Smooth muscle cell (in vitro differentiated cells): Measurements from ENCODE around the gene PNN. TPM values are rescaled to one million over a fixed set of nuclear protein-coding genes. Genes with fewer than 3 reads are reported as not detected.

Experiments used
- DNase-seq: peaks from one replicate; lab custom pipeline; 2025; ENCODE audit not compliant: unreplicated experiment; lab: John Stamatoyannopoulos, UW
- H2AFZ ChIP-seq: fragments of 200-600 bp; sonication (generic); 2 replicates; pipeline ENCODE4 v1.6.0; 2016; ENCODE audit warnings: antibody characterized with exemption, low read depth, mild to moderate bottlenecking
- H3F3A ChIP-seq: fragments of 200-600 bp; sonication (generic); 2 replicates; pipeline ENCODE4 v1.6.0; 2017; ENCODE audit warnings: antibody characterized with exemption, low read depth
- H3K27ac ChIP-seq: fragments of 200-600 bp; sonication (generic); 2 replicates; pipeline ENCODE4 v1.5.1; 2016; ENCODE audit warnings: low read depth, mild to moderate bottlenecking
- H3K27me3 ChIP-seq: fragments of 200-600 bp; sonication (generic); 2 replicates; pipeline ENCODE4 v1.6.1; 2016; ENCODE audit warnings: low read depth, mild to moderate bottlenecking
- H3K36me3 ChIP-seq: fragments of 200-600 bp; sonication (generic); 2 replicates; pipeline ENCODE4 v1.5.1; 2016; ENCODE audit warnings: low read depth
- H3K4me1 ChIP-seq: fragments of 200-600 bp; sonication (generic); 2 replicates; pipeline ENCODE4 v1.5.1; 2016; ENCODE audit warnings: low read depth
- H3K4me2 ChIP-seq: fragments of 200-600 bp; sonication (generic); 2 replicates; pipeline ENCODE4 v1.6.0; 2016; ENCODE audit warnings: mild to moderate bottlenecking
- H3K4me3 ChIP-seq: fragments of 200-600 bp; sonication (generic); 2 replicates; pipeline ENCODE4 v1.5.1; 2016; ENCODE audit warnings: mild to moderate bottlenecking
- H3K79me2 ChIP-seq: fragments of 200-600 bp; sonication (generic); 2 replicates; pipeline ENCODE4 v1.6.0; 2016; ENCODE audit warnings: low read depth, mild to moderate bottlenecking
- H3K9ac ChIP-seq: fragments of 200-600 bp; sonication (generic); 2 replicates; pipeline ENCODE4 v1.6.0; 2016; ENCODE audit warnings: low read depth
- H3K9me3 ChIP-seq: fragments of 200-600 bp; sonication (generic); replicated peaks from 2 replicates; pipeline ENCODE4 v1.5.1; 2016; ENCODE audit warnings: low read depth
- H4K20me1 ChIP-seq: fragments of 200-600 bp; sonication (generic); 2 replicates; pipeline ENCODE4 v1.6.0; 2016; ENCODE audit warnings: low read depth
- CTCF ChIP-seq: fragments of 200-600 bp; sonication (generic); IDR thresholded peaks from 2 replicates; pipeline ENCODE4 v1.5.1; 2017; ENCODE audit warnings: borderline replicate concordance, mild to moderate bottlenecking, antibody characterized with exemption; ENCODE audit not compliant: insufficient read depth, poor library complexity, severe bottlenecking
- WGBS: methylation state at CpG from one replicate; pipeline ENCODE4 v1.1.7; 2016; ENCODE audit warnings: low lambda C conversion rate; 5-methylcytosine and 5-hydroxymethylcytosine counted together
- polyA plus RNA-seq: library from polyadenylated mRNA; unstranded; fragments of >200 nt; fragmentation: Nextera tagmentation; extraction: Ambion mirVana; gene quantifications from 2 replicates; pipeline ENCODE4 v1.2.1, GENCODE V29; 2016
- total RNA-seq: library from RNA; depleted of rRNA; stranded (reverse); fragments of >200 nt; gene quantifications from 2 replicates; pipeline ENCODE4 v1.2.3, GENCODE V29; 2014

The PNN gene
- total and polyA plus RNA-seq, 2 experiments from 2014 or later = 26.0 to 30.7 TPM

- Histone ChIP-seq H3K4me2 (no peak overlapping the region), H3K27me3 (no peaks in the 10 kb centered on the region), H2AFZ (no peak overlapping the region), H3K9me3 (no peaks in the 10 kb centered on the region), H3K27ac (no peak overlapping the region), H3K4me1 (no peaks in the 10 kb centered on the region), H3K79me2 (no peaks in the 10 kb centered on the region), H3K4me3 (no peak overlapping the region), H3F3A (no peaks in the 10 kb centered on the region), H3K9ac (no peak overlapping the region), H4K20me1 (peaks cover 3% of the 10 kb centered on the region), H3K36me3 (peaks cover 7% of the 10 kb centered on the region)
- 90% methylated on average over 7 of the region's 7 CpGs for WGBS
- TF ChIP-seq CTCF = no peak
- DNase-seq = no peak
Observed at GRCh38 chr14:39145266-39145966, 29.6 kb upstream of the PNN start.

DNA sequence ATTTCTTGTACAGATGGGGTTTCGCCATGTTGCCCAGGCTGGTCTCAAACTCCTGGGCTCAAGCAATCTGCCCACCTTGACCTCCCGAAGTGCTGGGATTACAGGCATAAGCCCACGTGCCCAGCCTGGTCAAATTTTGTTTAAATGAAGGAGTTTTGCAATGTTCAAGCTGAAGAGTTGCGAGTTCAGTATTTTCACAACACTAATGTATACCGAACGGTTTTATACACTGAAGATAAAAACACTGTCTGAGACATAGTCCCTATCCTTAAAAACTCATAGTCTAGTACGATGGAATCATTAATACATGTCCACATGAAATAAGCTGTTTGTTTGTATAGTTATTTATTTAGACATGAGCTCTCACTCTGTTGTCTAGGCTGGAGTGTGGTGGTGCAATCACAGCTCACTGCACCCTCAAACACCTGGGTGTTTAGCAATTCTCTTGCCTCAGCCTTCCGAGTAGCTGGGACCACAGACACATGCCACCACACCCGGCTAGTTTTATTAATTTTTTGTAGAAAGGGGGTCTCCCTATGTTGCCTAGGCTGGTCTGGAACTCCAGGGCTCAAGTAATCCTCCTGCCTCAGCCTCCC is 20.4 kb upstream of the PNN start:
- H3K79me2 ChIP-seq = peaks cover 18% of the 10 kb centered on the region
- H3K4me3 ChIP-seq = no peak overlapping the region
- over 99% methylated on average over 9 of the region's 9 CpGs for WGBS
- no peak overlapping the region for H3K9ac ChIP-seq
- peaks cover 10% of the 10 kb centered on the region for H3K36me3 ChIP-seq
- H3K27me3 ChIP-seq = no peaks in the 10 kb centered on the region
- H2AFZ ChIP-seq = no peak overlapping the region
- H3K9me3 ChIP-seq = no peaks in the 10 kb centered on the region
- no peak overlapping the region for H3K27ac ChIP-seq
- no peak for DNase-seq
- peaks cover 13% of the 10 kb centered on the region for H4K20me1 ChIP-seq
- TF ChIP-seq CTCF = no peak
- H3K4me2 ChIP-seq = no peak overlapping the region
- H3F3A ChIP-seq = no peaks in the 10 kb centered on the region
- H3K4me1 ChIP-seq = no peaks in the 10 kb centered on the region

GRCh38 chr14:39157491-39157890 is 17.6 kb upstream of the PNN start:
- Histone ChIP-seq H3F3A (no peaks in the 10 kb centered on the region), H3K4me2 (no peak overlapping the region), H3K9me3 (no peaks in the 10 kb centered on the region), H3K4me1 (no peaks in the 10 kb centered on the region), H2AFZ (no peak overlapping the region), H3K27me3 (no peaks in the 10 kb centered on the region), H3K9ac (no peak overlapping the region), H3K79me2 (peaks cover 30% of the 10 kb centered on the region), H3K27ac (no peak overlapping the region), H3K36me3 (peaks cover 7% of the 10 kb centered on the region), H4K20me1 (peaks cover 36% of the 10 kb centered on the region), H3K4me3 (no peak overlapping the region)
- TF ChIP-seq CTCF = no peak
- 97% methylated on average over 6 of the region's 6 CpGs for WGBS
- DNase-seq = no peak
